ENCODE measurements around the gene ZNF304. TPM values are rescaled to one million over a fixed set of nuclear protein-coding genes. Genes with fewer than 3 reads are reported as not detected.

Gene ZNF304
- total RNA-seq, 1 donor from 2014 or later, result 13.7 TPM

DNA sequence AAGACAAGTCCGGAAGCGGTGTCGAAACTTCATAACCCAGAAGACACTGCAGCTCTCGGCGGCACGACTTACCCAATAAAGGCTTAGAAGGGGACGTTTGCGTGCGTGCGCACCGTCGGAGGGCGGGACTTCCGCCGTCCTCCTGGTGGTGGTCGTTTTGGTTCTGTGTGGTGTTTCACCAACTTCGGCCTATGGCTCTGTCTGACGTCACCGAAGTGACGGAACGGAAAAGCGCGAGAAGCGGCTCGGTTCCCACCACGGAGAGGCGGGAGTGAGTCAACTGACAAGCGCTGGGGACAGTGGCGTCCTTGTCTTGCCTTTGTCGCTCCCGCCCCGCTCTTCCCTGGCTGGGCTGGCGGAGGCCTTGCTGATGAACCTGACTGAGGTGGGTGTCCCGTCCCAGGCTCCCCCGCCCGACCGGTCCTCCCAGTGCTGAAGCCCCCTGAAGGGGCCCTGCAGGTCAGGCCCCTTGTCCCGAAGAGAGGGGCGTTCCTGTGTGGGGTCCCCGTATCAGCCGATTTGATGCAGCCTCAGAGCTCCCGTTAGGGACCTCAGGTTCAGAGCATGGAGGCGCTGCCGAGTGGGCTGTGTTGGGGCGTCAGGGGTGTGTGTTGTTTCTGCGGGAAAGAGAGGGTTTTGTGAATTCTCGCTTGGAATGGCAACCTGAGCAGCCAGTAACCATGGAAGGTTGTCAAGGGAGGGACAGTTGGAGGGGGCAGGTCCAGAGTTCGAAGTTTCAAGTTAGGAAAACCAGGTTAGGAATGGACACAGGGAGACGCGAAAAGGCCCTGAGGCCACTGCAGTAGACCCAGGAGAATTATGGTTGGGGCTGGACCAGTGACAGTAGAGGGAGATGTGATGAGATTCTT is 38.9 kb downstream of the ZNF304 start, which contains the start of gene ZNF548:
TSS of gene ZNF548 (plus strand) at position 125 of the 869 bp plus-strand sequence. CDS start at position 371, 246 bp downstream.
- H3K4me3 ChIP-seq (ENCODE audit: low read depth, low read length), result peak within 1 kb of the TSS; percentile 49
- H3K36me3 ChIP-seq (ENCODE audit: control insufficient read depth, insufficient read depth, low read length), result peaks cover 2% of the 10 kb centered on the region
- DNase-seq (ENCODE audit: low read depth), result peak; percentile 94
- peak; percentile 7 for FAIRE-seq
- TF ChIP-seq, protein P1, sequence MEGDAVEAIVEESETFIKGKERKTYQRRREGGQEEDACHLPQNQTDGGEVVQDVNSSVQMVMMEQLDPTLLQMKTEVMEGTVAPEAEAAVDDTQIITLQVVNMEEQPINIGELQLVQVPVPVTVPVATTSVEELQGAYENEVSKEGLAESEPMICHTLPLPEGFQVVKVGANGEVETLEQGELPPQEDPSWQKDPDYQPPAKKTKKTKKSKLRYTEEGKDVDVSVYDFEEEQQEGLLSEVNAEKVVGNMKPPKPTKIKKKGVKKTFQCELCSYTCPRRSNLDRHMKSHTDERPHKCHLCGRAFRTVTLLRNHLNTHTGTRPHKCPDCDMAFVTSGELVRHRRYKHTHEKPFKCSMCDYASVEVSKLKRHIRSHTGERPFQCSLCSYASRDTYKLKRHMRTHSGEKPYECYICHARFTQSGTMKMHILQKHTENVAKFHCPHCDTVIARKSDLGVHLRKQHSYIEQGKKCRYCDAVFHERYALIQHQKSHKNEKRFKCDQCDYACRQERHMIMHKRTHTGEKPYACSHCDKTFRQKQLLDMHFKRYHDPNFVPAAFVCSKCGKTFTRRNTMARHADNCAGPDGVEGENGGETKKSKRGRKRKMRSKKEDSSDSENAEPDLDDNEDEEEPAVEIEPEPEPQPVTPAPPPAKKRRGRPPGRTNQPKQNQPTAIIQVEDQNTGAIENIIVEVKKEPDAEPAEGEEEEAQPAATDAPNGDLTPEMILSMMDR (IDR thresholded peaks at IDR 0.05; ENCODE audit: insufficient read depth, low read length, severe bottlenecking), result peak; percentile 35
- no peaks in the 10 kb centered on the region for H3K27me3 ChIP-seq (ENCODE audit: control insufficient read depth, insufficient read depth, low read length)

DNA sequence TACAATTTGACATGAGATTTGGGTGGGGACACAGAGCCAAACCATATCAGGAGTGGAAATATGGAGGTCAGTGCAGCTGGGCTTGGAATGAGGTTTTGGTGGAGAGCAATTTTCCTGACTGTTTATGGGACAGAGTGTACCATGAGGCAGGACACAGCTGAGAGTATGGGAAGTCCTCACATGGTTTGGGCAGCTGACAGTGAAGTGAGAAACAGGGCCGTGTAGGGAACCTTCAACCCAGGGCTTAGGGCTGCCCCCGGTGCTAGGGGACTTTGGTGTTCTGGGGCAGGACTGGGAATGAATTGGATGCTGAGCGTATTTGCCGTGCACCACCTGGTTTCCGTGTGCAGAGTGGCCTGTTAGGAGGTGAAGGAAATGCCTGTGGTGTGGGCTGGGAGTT is 44.6 kb downstream of the ZNF304 start:
- no peak for DNase-seq (ENCODE audit: low read depth)
- TF ChIP-seq, protein P1 (IDR thresholded peaks at IDR 0.05; ENCODE audit: insufficient read depth, low read length, severe bottlenecking), result no peak
- peaks cover 11% of the 10 kb centered on the region for H3K36me3 ChIP-seq (ENCODE audit: control insufficient read depth, insufficient read depth, low read length)
- FAIRE-seq, result peak; percentile 7
- H3K27me3 ChIP-seq (ENCODE audit: control insufficient read depth, insufficient read depth, low read length), result no peaks in the 10 kb centered on the region
- H3K4me3 ChIP-seq (ENCODE audit: low read depth, low read length), result no peak overlapping the region

DNA sequence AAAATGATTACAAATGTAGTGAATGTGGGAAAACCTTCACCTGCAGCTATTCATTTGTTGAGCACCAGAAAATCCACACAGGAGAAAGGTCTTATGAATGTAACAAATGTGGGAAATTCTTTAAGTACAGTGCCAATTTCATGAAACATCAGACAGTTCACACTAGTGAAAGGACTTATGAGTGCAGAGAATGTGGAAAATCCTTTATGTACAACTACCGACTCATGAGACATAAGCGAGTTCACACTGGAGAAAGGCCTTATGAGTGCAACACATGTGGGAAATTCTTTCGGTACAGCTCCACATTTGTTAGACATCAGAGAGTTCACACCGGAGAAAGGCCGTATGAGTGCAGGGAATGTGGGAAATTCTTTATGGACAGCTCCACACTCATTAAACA is 47.8 kb downstream of the ZNF304 start:
- no peak overlapping the region for H3K4me3 ChIP-seq (ENCODE audit: low read depth, low read length)
- DNase-seq (ENCODE audit: low read depth) (no peak), FAIRE-seq (no peak)
- H3K27me3 ChIP-seq (ENCODE audit: control insufficient read depth, insufficient read depth, low read length), result no peaks in the 10 kb centered on the region
- TF ChIP-seq, protein P1 (IDR thresholded peaks at IDR 0.05; ENCODE audit: insufficient read depth, low read length, severe bottlenecking), result no peak
- H3K36me3 ChIP-seq (ENCODE audit: control insufficient read depth, insufficient read depth, low read length), result peaks cover 10% of the 10 kb centered on the region

DNA sequence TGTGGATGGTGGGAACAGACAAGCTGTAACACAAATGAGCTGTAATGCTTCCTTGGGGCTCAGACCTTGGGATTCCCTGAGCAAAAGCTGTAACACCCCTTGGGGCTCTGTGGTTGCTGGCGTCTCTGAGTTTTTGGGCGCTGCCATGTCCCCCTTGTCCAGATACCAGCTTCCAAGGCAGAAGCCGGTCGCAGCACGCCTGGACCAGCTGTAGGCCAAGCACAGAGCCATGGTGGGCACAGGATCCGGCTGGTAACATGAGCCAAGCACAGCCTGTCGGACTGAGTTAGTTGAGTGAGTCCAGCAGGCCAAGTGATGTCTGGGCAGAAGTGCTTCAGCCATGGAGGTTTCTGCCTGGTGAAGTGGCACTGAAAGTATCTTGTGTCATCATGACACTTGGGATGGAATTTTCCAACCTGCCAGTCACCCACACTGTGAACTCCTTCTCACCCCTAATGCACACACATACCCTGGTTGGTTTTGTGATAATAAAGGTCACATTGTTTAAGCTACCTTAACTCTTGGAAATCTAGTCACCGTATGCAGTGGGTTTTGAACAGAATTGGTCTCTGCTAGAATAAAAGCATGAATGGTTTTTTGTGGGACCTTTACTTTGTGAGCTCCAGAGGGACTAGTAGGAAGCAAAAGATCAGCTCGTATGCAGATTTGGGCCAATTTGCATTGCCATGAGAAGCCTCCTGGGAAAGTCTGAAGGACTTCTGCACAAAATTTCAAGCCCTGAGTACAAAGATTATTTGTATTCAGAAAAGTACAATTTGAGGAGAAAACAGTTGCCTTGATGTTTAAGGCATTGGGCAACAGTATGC is 52.9 kb downstream of the ZNF304 start:
- H3K4me3 ChIP-seq (ENCODE audit: low read depth, low read length), result no peak overlapping the region
- H3K27me3 ChIP-seq (ENCODE audit: control insufficient read depth, insufficient read depth, low read length), result no peaks in the 10 kb centered on the region
- DNase-seq (ENCODE audit: low read depth) (no peak), FAIRE-seq (no peak)
- TF ChIP-seq, protein P1 (IDR thresholded peaks at IDR 0.05; ENCODE audit: insufficient read depth, low read length, severe bottlenecking), result no peak
- no peaks in the 10 kb centered on the region for H3K36me3 ChIP-seq (ENCODE audit: control insufficient read depth, insufficient read depth, low read length)

DNA sequence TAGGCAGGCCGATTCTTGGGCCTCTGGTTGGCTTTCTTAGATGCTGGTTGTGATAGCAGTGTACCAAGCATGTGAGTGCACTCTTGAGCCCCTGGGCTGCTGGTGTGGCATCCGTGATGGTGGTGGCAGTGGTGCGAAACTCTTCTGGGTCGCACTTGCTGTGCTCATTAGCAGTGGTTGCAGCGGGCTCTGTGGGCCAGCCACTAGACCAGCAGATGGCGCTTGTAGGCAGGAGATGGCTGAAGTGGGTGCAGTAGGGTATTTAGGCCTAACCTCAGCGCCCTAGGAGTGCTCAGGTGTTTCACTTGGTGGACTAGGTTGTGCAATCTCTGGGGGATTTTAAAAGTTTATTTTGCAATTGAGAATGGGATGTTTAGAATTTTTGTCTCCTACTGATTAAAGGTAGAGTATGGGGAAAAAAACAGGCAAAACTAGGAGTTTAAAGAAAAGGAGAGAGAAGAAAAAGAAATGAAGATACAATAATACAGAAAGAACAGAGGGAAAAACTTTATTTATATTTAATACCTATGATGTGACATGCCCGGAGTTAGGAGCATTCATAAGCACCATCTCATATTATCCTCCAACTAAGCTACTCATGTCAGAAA is 55.5 kb downstream of the ZNF304 start:
- Histone ChIP-seq H3K4me3 (ENCODE audit: low read depth, low read length) (no peak overlapping the region), H3K27me3 (ENCODE audit: control insufficient read depth, insufficient read depth, low read length) (no peaks in the 10 kb centered on the region), H3K36me3 (ENCODE audit: control insufficient read depth, insufficient read depth, low read length) (no peaks in the 10 kb centered on the region)
- FAIRE-seq, result no peak
- DNase-seq (ENCODE audit: low read depth), result peak; percentile 51
- TF ChIP-seq, protein P1 (IDR thresholded peaks at IDR 0.05; ENCODE audit: insufficient read depth, low read length, severe bottlenecking), result peak; percentile 92

Other genes starting within 250 kb of the ZNF304 start
- gene USP29, start 231.3 kb upstream of the ZNF304 start, total RNA-seq, result not detected in 2 replicates
- gene ZIM3, start 206.1 kb upstream of the ZNF304 start, total RNA-seq, result not detected in 2 replicates
- not detected in 2 replicates for gene DUXA, start 183.8 kb upstream of the ZNF304 start, total RNA-seq
- gene ZNF264, start 159.8 kb upstream of the ZNF304 start, total RNA-seq, result 43.1 and 46.1 TPM in 2 replicates
- gene AURKC, start 120.2 kb upstream of the ZNF304 start, total RNA-seq, result 1.3 and 1.6 TPM in 2 replicates
- 21.9 and 27.9 TPM in 2 replicates for gene ZNF805, start 110.6 kb upstream of the ZNF304 start, total RNA-seq
- gene ZNF460, start 70.8 kb upstream of the ZNF304 start, total RNA-seq, result 126 and 131 TPM in 2 replicates
- 13.2 and 14.7 TPM in 2 replicates for gene ZNF543, start 30.8 kb upstream of the ZNF304 start, total RNA-seq
- gene TRAPPC2B, start 12.3 kb downstream of the ZNF304 start, total RNA-seq, result 13.7 and 16.5 TPM in 2 replicates
- 3.6 and 3.9 TPM in 2 replicates for gene ZNF547, start 12.3 kb downstream of the ZNF304 start, total RNA-seq
- gene ZNF548, start 38.6 kb downstream of the ZNF304 start, total RNA-seq, result 30.1 and 31.9 TPM in 2 replicates
- 9.0 and 11.3 TPM in 2 replicates for gene ZNF17, start 59.9 kb downstream of the ZNF304 start, total RNA-seq
- gene ZNF749, start 84.1 kb downstream of the ZNF304 start, total RNA-seq, result 18.4 and 23.2 TPM in 2 replicates
- gene VN1R1, start 105.9 kb downstream of the ZNF304 start, total RNA-seq, result 0.53 and 1.2 TPM in 2 replicates
- 11.8 and 24.3 TPM in 2 replicates for gene ZNF772, start 126.3 kb downstream of the ZNF304 start, total RNA-seq
- gene ZNF419, start 136.5 kb downstream of the ZNF304 start, total RNA-seq, result 17.6 and 33.8 TPM in 2 replicates
- gene ZNF773, start 148.7 kb downstream of the ZNF304 start, total RNA-seq, result 20.5 and 31.7 TPM in 2 replicates
- 6.9 and 7.6 TPM in 2 replicates for gene ZNF549, start 176.1 kb downstream of the ZNF304 start, total RNA-seq
- gene ZNF550, start 208.6 kb downstream of the ZNF304 start, total RNA-seq, result 6.3 and 9.7 TPM in 2 replicates
- 5.5 and 7.4 TPM in 2 replicates for gene ZNF416, start 227.6 kb downstream of the ZNF304 start, total RNA-seq
- gene ZIK1, start 232.9 kb downstream of the ZNF304 start, total RNA-seq, result 7.4 and 8.4 TPM in 2 replicates
- gene ZNF530, start 248.6 kb downstream of the ZNF304 start, total RNA-seq, result 3.7 and 3.9 TPM in 2 replicates